GM18508 (cell line): ENCODE results near the gene BPIFB3.

Source experiments
- ATAC-seq: cut with Tn5 transposase; IDR thresholded peaks from one replicate; pipeline ENCODE4 v1.9.1; 2021; ENCODE audit warnings: moderate number of reproducible peaks; ENCODE audit not compliant: insufficient read depth, unreplicated experiment

Gene BPIFB3

GRCh38 chr20:33015700-33016580 is 37.8 kb upstream of the BPIFB3 start:
- no peak for ATAC-seq

- ATAC-seq = no peak
These were observed 37.1 kb upstream of the BPIFB3 start for GRCh38 chr20:33016581-33017109.

GRCh38 chr20:33017542-33017941 is 36.2 kb upstream of the BPIFB3 start:
- ATAC-seq = no peak

GRCh38 chr20:33018169-33018931 is 35.4 kb upstream of the BPIFB3 start:
- ATAC-seq = no peak

GRCh38 chr20:33019465-33020277 is 34.0 kb upstream of the BPIFB3 start:
- ATAC-seq = no peak

DNA sequence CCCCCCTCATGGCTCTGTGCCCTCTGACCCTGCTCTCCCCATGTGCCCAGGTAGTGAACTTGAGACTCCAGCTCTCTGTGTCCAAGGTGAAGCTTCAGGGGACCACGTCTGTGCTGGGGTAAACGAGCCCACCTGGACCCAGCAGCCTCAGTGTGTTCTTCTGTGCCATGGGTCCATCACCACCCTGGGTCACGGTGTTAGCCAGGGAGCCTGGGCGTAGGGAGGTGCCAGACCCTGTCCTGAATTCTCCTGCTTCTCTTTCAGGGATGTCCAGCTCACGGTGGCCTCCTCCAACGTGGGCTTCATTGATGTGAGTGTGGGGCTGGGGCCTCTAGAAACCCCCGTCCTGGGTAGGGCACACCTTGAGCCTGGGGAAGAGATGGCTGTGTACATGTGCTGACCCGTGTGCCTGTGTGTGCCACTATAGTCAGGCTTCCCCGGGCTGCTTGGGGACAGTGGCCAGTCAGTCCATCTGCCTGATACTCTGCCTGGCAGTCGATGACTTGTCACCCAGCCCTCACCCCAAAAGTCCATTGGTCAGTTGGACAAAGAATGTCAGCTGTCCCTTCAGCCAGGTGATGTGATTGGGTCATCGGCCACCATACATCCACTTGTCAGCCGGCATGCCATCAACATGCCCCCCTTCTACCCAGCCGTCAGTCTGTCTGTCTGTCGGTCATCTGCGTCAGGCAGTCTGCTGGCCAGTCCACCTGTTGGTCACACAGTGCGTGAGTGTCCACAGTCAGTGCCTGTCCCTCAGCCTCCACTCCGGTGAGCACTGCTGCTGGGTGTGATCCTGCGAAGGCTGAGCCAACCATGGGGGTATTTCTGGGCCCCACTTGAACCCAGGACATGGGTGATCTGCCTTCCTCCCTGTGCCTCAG is 33.2 kb upstream of the BPIFB3 start:
- ATAC-seq = no peak

DNA sequence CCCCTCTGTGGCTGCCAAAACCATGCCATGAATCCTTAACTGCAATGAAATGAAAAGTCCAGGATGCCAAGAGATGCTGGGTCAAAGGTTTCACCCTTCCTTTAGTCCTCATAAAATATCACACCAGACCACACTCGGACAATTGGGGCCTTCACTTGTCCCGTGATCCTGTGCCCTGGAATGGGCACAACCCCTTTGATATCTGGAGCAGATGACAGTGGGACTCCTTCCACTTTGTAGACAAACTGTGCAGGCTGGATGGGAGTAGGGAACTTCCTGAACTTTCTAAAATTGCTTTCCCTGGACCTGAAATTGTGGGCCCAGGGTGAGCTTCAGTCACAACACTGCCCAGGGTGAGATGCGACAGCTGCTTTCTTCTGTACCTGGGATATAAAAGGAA is 31.8 kb upstream of the BPIFB3 start:
- no peak for ATAC-seq

GRCh38 chr20:33022289-33022688 is 31.4 kb upstream of the BPIFB3 start:
- ATAC-seq = no peak

- no peak for ATAC-seq
These were observed 30.8 kb upstream of the BPIFB3 start for GRCh38 chr20:33022694-33023438.

GRCh38 chr20:33023439-33024242 is 30.1 kb upstream of the BPIFB3 start:
- ATAC-seq = no peak

- ATAC-seq = no peak
These were observed 29.5 kb upstream of the BPIFB3 start for GRCh38 chr20:33024243-33024560.

DNA sequence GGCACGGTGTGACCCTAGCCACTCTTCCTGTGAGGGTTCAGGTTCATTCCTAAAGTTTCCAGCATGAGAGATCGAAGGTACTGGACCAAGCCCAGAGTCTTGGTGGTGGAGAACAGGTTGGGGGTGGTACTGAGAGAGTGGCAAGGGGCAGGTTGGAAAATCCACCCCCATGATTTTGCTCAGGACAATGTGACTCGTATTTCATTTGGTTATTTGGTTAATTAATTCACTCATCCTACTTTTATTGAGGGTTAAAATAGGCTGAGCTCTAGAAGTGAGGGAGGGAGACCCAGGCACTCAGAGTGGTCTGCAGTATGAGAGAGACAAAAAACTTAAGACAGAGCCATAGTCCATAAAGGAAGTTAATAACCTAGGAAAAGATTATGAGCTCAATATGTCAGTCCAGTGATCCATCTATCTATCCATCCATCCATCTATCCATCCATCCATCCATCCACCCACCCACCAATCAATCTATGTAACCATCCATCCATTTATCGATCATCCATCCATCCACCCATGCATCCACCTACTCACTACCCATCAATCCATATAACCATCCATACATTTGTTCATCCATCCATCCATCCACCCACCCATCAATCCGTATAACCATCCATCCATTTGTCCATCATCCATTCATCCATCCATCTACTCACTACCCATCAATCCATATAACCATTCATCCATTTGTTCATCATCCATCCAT is 28.9 kb upstream of the BPIFB3 start:
- ATAC-seq = no peak

DNA sequence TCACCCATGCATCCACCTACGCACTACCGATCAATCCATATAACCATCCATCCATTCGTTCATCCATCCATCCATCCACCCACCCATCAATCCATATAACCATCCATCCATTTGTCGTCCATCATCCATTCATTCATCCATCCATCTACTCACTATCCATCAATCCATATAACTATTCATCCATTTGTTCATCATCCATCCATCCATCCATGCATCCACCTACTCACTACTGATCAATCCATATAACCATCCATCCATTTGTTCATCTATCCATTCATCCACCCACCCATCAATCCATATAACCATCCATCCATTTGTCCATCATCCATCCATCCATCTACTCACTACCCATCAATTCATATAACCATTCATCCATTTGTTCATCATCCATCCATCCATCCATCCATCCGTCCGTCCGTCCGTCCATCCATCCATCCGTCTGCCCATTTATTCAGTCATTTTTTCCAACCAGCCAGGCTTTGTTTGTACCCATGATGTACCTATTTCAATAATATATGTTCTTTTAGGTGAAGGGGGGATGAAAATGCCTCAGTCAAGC is 28.3 kb upstream of the BPIFB3 start:
- no peak for ATAC-seq

- ATAC-seq = no peak
These were observed 27.5 kb upstream of the BPIFB3 start for GRCh38 chr20:33026072-33026778.

GRCh38 chr20:33026779-33027759 is 26.6 kb upstream of the BPIFB3 start:
- no peak for ATAC-seq
